Measurements from ENCODE around the gene KCNT1.

DNA sequence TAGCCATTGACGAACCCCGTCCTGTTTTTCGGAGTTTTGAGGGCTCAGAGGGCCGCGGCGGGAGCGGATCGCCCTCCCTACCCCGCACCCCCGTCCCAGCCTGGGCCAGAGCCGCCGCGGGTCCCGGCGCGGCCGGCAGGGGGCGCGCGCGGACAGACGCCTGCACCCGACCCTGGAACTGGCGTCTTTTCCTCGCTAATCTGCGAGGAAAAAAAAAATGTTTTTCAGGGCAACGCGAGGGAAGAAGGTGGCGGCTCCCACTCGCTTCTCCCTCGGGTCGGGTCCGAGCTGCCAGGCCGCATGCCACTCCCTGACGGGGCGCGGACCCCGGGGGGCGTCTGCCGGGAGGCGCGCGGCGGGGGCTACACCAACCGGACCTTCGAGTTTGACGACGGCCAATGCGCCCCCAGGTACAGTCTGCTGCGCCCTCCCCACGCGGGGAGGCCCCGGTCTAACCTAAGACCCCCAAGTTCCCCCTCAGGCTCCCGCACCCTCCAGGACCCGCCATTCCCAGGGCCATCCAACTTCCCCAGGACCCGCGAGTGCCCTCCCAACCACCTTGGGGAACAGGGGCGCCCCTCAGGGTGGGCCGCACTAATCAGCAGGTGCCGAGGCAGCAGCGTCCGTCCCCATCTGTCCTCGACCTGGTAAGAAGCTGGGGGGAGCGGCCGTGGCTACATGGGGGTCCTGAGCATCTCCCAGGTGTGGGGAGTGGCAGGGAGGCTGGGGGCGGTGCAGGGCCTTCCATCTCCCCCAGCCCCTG is at the start of gene KCNT1:
- TF ChIP-seq, protein P1, sequence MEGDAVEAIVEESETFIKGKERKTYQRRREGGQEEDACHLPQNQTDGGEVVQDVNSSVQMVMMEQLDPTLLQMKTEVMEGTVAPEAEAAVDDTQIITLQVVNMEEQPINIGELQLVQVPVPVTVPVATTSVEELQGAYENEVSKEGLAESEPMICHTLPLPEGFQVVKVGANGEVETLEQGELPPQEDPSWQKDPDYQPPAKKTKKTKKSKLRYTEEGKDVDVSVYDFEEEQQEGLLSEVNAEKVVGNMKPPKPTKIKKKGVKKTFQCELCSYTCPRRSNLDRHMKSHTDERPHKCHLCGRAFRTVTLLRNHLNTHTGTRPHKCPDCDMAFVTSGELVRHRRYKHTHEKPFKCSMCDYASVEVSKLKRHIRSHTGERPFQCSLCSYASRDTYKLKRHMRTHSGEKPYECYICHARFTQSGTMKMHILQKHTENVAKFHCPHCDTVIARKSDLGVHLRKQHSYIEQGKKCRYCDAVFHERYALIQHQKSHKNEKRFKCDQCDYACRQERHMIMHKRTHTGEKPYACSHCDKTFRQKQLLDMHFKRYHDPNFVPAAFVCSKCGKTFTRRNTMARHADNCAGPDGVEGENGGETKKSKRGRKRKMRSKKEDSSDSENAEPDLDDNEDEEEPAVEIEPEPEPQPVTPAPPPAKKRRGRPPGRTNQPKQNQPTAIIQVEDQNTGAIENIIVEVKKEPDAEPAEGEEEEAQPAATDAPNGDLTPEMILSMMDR (IDR thresholded peaks at IDR 0.05; ENCODE audit: insufficient read depth, low read length, poor library complexity, severe bottlenecking) = peak; percentile 77
- TF ChIP-seq EZH2phosphoT487 (conservative IDR thresholded peaks at IDR 0.05; ENCODE audit: low read length) = no peak
